Ascending aorta (tissue), 2 donors: Measurements from ENCODE around the gene CYSTM1. TPM values are rescaled to one million over a fixed set of nuclear protein-coding genes. Genes with fewer than 3 reads are reported as not detected.

Source experiments
- DNase-seq, 2 donors: peaks; one replicate each; pipeline ENCODE4 v3.0.0-alpha.2; 2019; ENCODE audit warnings: low spot score in 2 of 2
- H3K27ac ChIP-seq, 2 donors: fragments of 200-600 bp; sonication (generic); one replicate each; pipeline ENCODE4 v1.5.1; 2016 to 2017; ENCODE audit warnings: mild to moderate bottlenecking in 1 of 2
- H3K27me3 ChIP-seq: fragments of 200-600 bp; sonication (generic); one replicate; pipeline ENCODE4 v1.5.1; 2017
- H3K36me3 ChIP-seq, 2 donors: fragments of 200-600 bp; sonication (generic); one replicate each; pipeline ENCODE4 v1.5.1; 2016
- H3K4me1 ChIP-seq, 2 donors: fragments of 200-600 bp; sonication (generic); one replicate each; pipeline ENCODE4 v1.5.1; 2016 to 2017; ENCODE audit warnings: mild to moderate bottlenecking in 1 of 2
- H3K4me3 ChIP-seq, 2 donors: fragments of 200-600 bp; sonication (generic); one replicate each; pipeline ENCODE4 v1.5.1; 2016 to 2017; ENCODE audit warnings: mild to moderate bottlenecking in 1 of 2
- H3K9me3 ChIP-seq, 2 donors: fragments of 200-600 bp; sonication (generic); one replicate each; pipeline ENCODE4 v1.5.1; 2016
- CTCF ChIP-seq, 3 experiments: fragments of 200-600 bp in 2 of 3; fragments of 450-650 bp in 1 of 3; sonication (generic) in 2 of 3; IDR thresholded peaks; one replicate each; pipeline ENCODE4 v1.5.1; 2016 to 2019; ENCODE audit warnings: antibody characterized with exemption in 3 of 3, mild to moderate bottlenecking in 1 of 3, moderate library complexity in 1 of 3
- intact Hi-C: fragments of 100-400 bp; cut with DNase I; formaldehyde crosslinking; loops from one replicate; pipeline ENCODE4 v1.15.1; 2023
- total RNA-seq: library from RNA; depleted of rRNA; stranded (reverse); fragments of >200 nt; gene quantifications from one replicate; pipeline ENCODE4 v1.1.0, GENCODE V29; 2016

Gene CYSTM1
- total RNA-seq, 1 donor from 2014 or later: 66.3 TPM

- no peaks in the 10 kb centered on the region for H3K9me3 ChIP-seq
- intact Hi-C loops: no loop called here
- H3K4me3 ChIP-seq: no peak overlapping the region
- DNase-seq: no peak
- no peak overlapping the region for H3K27ac ChIP-seq
- no peak for TF ChIP-seq CTCF (IDR thresholded peaks at IDR 0.05)
- H3K4me1 ChIP-seq: no peaks in the 10 kb centered on the region
- no peaks in the 10 kb centered on the region for H3K27me3 ChIP-seq
- no peaks in the 10 kb centered on the region for H3K36me3 ChIP-seq
These were observed 92.2 kb downstream of the CYSTM1 start for GRCh38 chr5:140267201-140267540.

GRCh38 chr5:140267559-140268018 is 92.6 kb downstream of the CYSTM1 start:
- no peaks in the 10 kb centered on the region for H3K9me3 ChIP-seq
- no peak for DNase-seq
- no peaks in the 10 kb centered on the region for H3K27me3 ChIP-seq
- no peaks in the 10 kb centered on the region for H3K4me1 ChIP-seq
- H3K27ac ChIP-seq: no peak overlapping the region
- H3K4me3 ChIP-seq: no peak overlapping the region
- intact Hi-C loops: no loop called here
- no peak for TF ChIP-seq CTCF (IDR thresholded peaks at IDR 0.05)
- H3K36me3 ChIP-seq: no peaks in the 10 kb centered on the region

GRCh38 chr5:140270008-140270407 is 95.0 kb downstream of the CYSTM1 start:
- no peak overlapping the region for H3K4me3 ChIP-seq
- peaks cover 0 to 7% of the 10 kb centered on the region in 2 donors for H3K4me1 ChIP-seq
- no peak for DNase-seq
- no peaks in the 10 kb centered on the region for H3K36me3 ChIP-seq
- intact Hi-C loops: no loop called here
- H3K27ac ChIP-seq: no peak overlapping the region
- H3K27me3 ChIP-seq: no peaks in the 10 kb centered on the region
- no peak for TF ChIP-seq CTCF (IDR thresholded peaks at IDR 0.05)
- H3K9me3 ChIP-seq: no peaks in the 10 kb centered on the region

GRCh38 chr5:140273401-140273877 is 98.5 kb downstream of the CYSTM1 start:
- H3K4me3 ChIP-seq: no peak overlapping the region
- no peak for TF ChIP-seq CTCF (IDR thresholded peaks at IDR 0.05)
- intact Hi-C loops: no loop called here
- H3K27ac ChIP-seq: no peak overlapping the region
- peaks cover 0 to 7% of the 10 kb centered on the region in 2 donors for H3K4me1 ChIP-seq
- DNase-seq: no peak
- no peaks in the 10 kb centered on the region for H3K36me3 ChIP-seq
- H3K27me3 ChIP-seq: no peaks in the 10 kb centered on the region
- H3K9me3 ChIP-seq: no peaks in the 10 kb centered on the region

GRCh38 chr5:140275837-140276236 is 100.8 kb downstream of the CYSTM1 start:
- no peak overlapping the region for H3K4me3 ChIP-seq
- intact Hi-C loops: no loop called here
- DNase-seq: no peak
- H3K27me3 ChIP-seq: no peaks in the 10 kb centered on the region
- TF ChIP-seq CTCF (IDR thresholded peaks at IDR 0.05): no peak
- no peak overlapping the region for H3K27ac ChIP-seq
- H3K4me1 ChIP-seq: peaks cover 0 to 7% of the 10 kb centered on the region in 2 donors
- no peaks in the 10 kb centered on the region for H3K36me3 ChIP-seq
- no peaks in the 10 kb centered on the region for H3K9me3 ChIP-seq

- no peak for TF ChIP-seq CTCF (IDR thresholded peaks at IDR 0.05)
- H3K9me3 ChIP-seq: no peaks in the 10 kb centered on the region
- H3K4me1 ChIP-seq: no peaks in the 10 kb centered on the region
- H3K27ac ChIP-seq: no peak overlapping the region
- no peaks in the 10 kb centered on the region for H3K27me3 ChIP-seq
- intact Hi-C loops: no loop called here
- H3K4me3 ChIP-seq: no peak overlapping the region
- no peak for DNase-seq
- no peaks in the 10 kb centered on the region for H3K36me3 ChIP-seq
These were observed 107.3 kb downstream of the CYSTM1 start for GRCh38 chr5:140282266-140282665.
